Measurements from ENCODE around the gene SFTPA2.
"Not testable (repeated sequence)": the region's sequence is repeated elsewhere in the genome, so short reads cannot be mapped to it uniquely, and the experiment has no call there.

The SFTPA2 gene

DNA sequence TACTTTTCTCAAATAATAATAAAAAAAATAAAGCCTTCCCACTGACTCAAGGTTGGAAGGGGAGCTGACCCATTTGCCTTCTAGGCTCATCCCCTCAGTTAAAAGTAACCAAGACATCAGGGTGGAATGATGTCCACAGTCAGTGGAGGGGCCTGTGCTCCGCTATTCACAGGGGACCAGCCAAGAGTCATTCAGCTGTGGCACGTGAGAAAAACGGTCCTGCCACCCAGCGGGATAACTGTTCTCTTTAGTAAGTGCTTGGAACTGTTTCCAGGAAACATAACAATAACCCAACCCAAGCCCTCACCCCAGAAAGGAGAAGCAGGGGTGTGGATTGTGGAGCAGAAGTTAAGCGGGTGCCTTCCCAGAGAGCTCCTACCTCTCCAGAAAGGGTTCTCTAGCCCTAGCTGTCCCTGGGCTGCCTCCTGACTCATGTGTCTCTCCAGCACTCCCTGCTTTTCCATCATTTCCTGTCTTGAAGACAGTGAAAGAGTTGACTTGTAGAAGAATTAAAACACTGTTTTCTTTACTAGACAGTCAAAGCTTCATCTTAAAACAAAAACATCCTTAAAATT lies 50.2 kb downstream of the SFTPA2 start:
- DNase-seq (ENCODE audit: low spot score): not testable (repeated sequence)

DNA sequence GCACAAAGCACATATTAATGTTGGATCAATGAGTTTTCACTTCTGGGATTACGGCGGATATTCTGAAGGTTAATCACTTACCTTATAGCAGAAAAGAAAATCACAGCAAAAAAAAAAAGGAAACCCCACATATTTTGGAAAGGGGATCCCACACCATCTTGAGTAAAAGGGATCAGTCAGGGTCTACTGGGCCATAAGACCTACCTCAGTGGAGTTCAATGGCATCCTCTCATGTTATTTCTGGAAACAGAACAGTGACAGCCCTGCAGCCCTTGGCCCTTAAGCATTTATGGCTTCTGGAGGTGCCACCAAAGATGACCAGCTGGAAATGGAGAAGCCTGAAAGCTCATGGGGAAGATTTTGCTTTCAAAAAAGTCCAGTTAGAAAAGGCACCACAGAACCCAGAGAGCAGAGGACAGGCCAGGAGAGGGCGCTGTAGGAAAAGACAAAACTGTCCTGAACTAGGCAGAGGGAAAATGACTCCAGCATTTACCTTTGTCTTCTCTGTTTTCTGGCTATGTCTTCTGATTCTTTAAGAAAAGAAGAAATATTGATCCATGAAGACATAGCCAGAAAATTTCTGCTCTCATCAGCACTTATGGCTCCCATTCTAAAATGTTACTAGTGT lies 50.8 kb downstream of the SFTPA2 start:
- DNase-seq (ENCODE audit: low spot score): not testable (repeated sequence)

DNA sequence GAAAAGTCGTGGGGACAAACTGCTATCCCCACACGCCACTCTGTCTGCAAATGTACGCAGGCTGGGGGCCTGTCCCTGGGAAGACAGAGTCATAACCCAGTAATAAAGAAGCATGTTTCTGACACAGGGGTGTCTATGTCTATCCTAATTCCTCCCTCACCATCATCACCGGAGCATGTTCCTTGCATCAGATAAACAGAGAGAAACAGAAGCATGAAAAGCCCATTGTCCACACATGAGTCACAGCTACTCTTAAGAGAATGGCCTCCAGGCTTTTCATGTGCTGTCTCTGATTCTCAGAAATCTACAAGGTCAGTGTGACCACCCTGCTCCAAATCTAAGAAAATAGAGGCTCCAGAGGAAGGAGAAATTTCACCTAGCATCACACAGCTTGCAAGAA lies 52.0 kb downstream of the SFTPA2 start:
- not testable (repeated sequence) for DNase-seq (ENCODE audit: low spot score)

DNA sequence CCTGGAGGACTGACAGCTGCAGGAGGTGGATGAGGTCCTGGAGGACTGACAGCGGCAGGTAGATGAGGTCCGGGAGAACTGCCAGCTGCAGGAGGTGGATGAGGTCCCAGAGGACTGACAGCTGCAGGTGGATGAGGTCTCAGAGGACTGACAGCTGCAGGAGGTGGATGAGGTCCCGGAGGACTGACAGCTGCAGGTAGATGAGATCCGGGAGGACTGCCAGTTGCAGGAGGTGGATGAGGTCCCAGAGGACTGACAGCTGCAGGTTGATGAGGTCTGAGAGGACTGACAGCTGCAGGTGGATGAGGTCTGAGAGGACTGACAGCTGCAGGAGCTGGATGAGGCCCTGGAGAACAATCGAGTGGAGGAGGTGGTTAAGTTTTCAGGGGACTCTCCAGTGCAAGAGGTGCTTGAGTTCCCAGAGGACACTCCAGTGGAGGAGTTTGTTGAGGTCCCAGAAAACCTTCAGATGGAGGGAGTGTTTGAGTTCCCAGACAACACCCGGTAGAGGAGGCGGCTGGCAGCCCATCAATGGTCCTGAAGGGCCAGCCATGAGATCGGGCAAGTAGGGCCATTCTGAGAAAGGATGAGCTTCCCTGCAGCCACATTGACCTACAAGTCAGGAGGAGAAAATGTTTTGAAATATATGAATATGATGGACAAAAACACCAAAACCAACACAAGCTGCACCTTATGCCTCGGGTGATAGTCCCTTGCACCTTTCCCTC lies 52.6 kb downstream of the SFTPA2 start:
- no peak for DNase-seq (ENCODE audit: low spot score)

Measured in AG08396 (cell line).